ENCODE data around the gene PDGFA. TPM values are rescaled to one million over a fixed set of nuclear protein-coding genes. Genes with fewer than 3 reads are reported as not detected.

The PDGFA gene
- total and polyA plus RNA-seq, 12 donors = 14.3 to 38.5 (median 24.2) TPM

- ATAC-seq (no peak), DNase-seq (no peak)
- Histone ChIP-seq H3K27me3 (no peaks in the 10 kb centered on the region), H3K9me3 (no peaks in the 10 kb centered on the region), H3K4me3 (no peak overlapping the region), H3K36me3 (peaks cover 0 to 66% (median 34%) of the 10 kb centered on the region in 9 donors), H3K27ac (no peak overlapping the region), H3K4me1 (peaks cover 0 to 27% (median 20%) of the 10 kb centered on the region in 9 donors)
- intact Hi-C loops (cut with DNase I) = loop anchor here in 2 of 10 donors (10.0 kb wide), 2 partner anchors 125 to 235 kb away; no protein-coding TSS in a partner anchor
- 94 to 96% methylated on average over 20 of the region's 20 CpGs for WGBS, 2 donors
- TF ChIP-seq CTCF (IDR thresholded peaks at IDR 0.05) = no peak
Observed at GRCh38 chr7:499853-500485, 19.7 kb downstream of the PDGFA start.

DNA sequence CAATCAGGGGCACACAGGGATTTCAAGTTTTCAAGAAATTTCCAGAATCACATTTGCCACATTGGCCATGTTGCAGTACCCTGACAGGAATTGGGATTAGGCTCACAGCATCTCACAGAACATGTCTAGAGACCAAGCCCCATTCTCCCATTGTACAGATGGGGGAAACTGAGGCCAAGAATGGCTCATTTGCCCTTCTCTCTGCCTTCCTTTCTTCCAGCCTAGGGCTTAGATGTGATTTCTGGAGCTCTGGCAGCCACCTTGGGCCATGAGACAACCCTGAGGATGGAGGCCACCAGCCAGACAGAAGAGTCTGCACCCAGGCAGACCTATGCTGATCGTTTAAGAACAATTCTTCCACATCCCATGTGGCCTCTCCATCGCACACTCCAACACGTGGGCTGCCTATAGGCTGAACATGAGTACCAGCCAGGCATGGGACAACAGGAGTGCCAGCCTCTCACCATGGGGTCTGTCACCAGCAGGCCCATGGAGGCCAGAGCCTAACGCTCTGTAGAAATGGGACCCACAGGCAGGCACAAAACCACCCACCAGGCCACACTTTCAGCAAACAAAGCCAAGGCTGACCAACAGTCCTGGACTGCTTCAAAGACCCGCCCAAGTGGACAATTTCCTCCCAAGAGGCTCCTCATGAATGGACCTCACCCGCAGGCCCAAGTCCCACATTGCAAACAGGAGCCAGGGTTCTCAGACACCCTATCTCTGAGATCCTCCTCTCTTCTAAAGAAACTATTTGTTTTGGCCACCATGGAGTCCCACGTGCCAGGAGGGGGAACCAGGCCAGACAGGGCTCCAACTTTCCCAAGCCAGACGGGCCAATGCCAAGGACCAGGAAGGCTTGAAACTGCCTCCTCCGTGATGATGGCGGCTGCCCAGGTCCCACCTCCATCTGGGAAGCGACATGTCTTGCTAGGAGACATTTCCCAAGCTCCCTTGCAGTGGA is 20.7 kb downstream of the PDGFA start:
- peaks cover 0 to 17% (median 10%) of the 10 kb centered on the region in 9 donors for H3K4me1 ChIP-seq
- ATAC-seq (peak in 2 of 8 donors; percentile 15 to 22), DNase-seq (peak in 1 of 2 donors; percentile 40)
- no peak for TF ChIP-seq CTCF (IDR thresholded peaks at IDR 0.05)
- 67 to 71% methylated on average over 11 of the region's 11 CpGs for WGBS, 2 donors
- H3K4me3 ChIP-seq = no peak overlapping the region
- no peaks in the 10 kb centered on the region for H3K27me3 ChIP-seq
- intact Hi-C loops (cut with DNase I) = loop anchor here in 1 of 10 donors (10.0 kb wide), 1 partner anchor 124 kb away; no protein-coding TSS in a partner anchor
- H3K27ac ChIP-seq = no peak overlapping the region
- H3K36me3 ChIP-seq = peaks cover 0 to 66% (median 34%) of the 10 kb centered on the region in 9 donors
- H3K9me3 ChIP-seq = no peaks in the 10 kb centered on the region

- DNase-seq (peak in 1 of 2 donors; percentile 5), ATAC-seq (no peak)
- WGBS, 2 donors = 85 to 86% methylated on average over 21 of the region's 21 CpGs
- no peaks in the 10 kb centered on the region for H3K9me3 ChIP-seq
- H3K4me1 ChIP-seq = peaks cover 0 to 8% (median 1%) of the 10 kb centered on the region in 9 donors
- H3K36me3 ChIP-seq = peaks cover 0 to 66% (median 34%) of the 10 kb centered on the region in 9 donors
- H3K27me3 ChIP-seq = no peaks in the 10 kb centered on the region
- no peak overlapping the region for H3K4me3 ChIP-seq
- H3K27ac ChIP-seq = no peak overlapping the region
- intact Hi-C loops (cut with DNase I) = loop anchor here in 1 of 10 donors (10.0 kb wide), 1 partner anchor 123 kb away; no protein-coding TSS in a partner anchor
- no peak for TF ChIP-seq CTCF (IDR thresholded peaks at IDR 0.05)
Observed at GRCh38 chr7:497946-498655, 21.5 kb downstream of the PDGFA start.
